Measurements from ENCODE around the gene RTP1. TPM values are rescaled to one million over a fixed set of nuclear protein-coding genes. Genes with fewer than 3 reads are reported as not detected.

Gene RTP1
- total RNA-seq, 1 experiment from 2014 or later: not detected

DNA sequence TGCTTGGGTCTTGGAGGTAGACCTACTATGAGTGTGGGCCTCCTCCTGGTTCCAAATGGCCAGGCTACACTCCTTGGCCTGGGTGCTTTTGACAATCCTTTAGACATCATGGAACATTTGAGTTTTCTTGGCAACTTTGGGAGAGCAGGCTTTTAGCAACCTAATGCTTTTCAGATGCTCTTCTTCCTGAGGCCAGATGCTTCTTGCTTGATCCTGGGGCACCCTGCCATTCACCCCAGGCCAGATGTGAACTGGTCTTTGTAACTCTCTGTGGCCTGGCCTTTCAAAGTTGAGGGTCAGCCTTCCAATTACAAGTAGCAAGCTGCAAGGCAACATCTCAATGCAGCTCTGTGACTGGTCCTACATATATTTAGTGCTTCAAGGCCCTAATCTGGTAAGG lies 40.5 kb downstream of the RTP1 start:
- no peaks in the 10 kb centered on the region for H3K4me1 ChIP-seq (ENCODE audit: control insufficient read depth in 1 of 2, insufficient read depth in 2 of 2, low read length in 2 of 2)
- TF ChIP-seq, protein P1, sequence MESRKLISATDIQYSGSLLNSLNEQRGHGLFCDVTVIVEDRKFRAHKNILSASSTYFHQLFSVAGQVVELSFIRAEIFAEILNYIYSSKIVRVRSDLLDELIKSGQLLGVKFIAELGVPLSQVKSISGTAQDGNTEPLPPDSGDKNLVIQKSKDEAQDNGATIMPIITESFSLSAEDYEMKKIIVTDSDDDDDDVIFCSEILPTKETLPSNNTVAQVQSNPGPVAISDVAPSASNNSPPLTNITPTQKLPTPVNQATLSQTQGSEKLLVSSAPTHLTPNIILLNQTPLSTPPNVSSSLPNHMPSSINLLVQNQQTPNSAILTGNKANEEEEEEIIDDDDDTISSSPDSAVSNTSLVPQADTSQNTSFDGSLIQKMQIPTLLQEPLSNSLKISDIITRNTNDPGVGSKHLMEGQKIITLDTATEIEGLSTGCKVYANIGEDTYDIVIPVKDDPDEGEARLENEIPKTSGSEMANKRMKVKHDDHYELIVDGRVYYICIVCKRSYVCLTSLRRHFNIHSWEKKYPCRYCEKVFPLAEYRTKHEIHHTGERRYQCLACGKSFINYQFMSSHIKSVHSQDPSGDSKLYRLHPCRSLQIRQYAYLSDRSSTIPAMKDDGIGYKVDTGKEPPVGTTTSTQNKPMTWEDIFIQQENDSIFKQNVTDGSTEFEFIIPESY (IDR thresholded peaks at IDR 0.05; ENCODE audit: extremely low read depth, insufficient replicate concordance, low read length): no peak
- TF ChIP-seq, protein P2, sequence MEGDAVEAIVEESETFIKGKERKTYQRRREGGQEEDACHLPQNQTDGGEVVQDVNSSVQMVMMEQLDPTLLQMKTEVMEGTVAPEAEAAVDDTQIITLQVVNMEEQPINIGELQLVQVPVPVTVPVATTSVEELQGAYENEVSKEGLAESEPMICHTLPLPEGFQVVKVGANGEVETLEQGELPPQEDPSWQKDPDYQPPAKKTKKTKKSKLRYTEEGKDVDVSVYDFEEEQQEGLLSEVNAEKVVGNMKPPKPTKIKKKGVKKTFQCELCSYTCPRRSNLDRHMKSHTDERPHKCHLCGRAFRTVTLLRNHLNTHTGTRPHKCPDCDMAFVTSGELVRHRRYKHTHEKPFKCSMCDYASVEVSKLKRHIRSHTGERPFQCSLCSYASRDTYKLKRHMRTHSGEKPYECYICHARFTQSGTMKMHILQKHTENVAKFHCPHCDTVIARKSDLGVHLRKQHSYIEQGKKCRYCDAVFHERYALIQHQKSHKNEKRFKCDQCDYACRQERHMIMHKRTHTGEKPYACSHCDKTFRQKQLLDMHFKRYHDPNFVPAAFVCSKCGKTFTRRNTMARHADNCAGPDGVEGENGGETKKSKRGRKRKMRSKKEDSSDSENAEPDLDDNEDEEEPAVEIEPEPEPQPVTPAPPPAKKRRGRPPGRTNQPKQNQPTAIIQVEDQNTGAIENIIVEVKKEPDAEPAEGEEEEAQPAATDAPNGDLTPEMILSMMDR (IDR thresholded peaks at IDR 0.05 in 2 of 3, conservative IDR thresholded peaks at IDR 0.05 in 1 of 3; ENCODE audit: borderline replicate concordance in 1 of 3, insufficient read depth in 1 of 3, low read depth in 2 of 3, low read length in 2 of 3): no peak
- TF ChIP-seq FOSL1 (IDR thresholded peaks at IDR 0.05; ENCODE audit: low read depth) (no peak), TCF7L2 (IDR thresholded peaks at IDR 0.05; ENCODE audit: borderline replicate concordance, extremely low read depth, insufficient read depth, insufficient read length) (no peak), SRF (IDR thresholded peaks at IDR 0.05; ENCODE audit: low read depth) (no peak), JUND (IDR thresholded peaks at IDR 0.05) (no peak), SP1 (IDR thresholded peaks at IDR 0.05; ENCODE audit: low read depth) (no peak), CEBPB (IDR thresholded peaks at IDR 0.05; ENCODE audit: low read depth) (no peak), EGR1 (IDR thresholded peaks at IDR 0.05; ENCODE audit: low read depth) (no peak), EZH2phosphoT487 (IDR thresholded peaks at IDR 0.05; ENCODE audit: borderline replicate concordance) (no peak), RAD21 (IDR thresholded peaks at IDR 0.05; ENCODE audit: low read depth) (no peak), CBX3 (IDR thresholded peaks at IDR 0.05; ENCODE audit: low read depth) (no peak), EZH2 (IDR thresholded peaks at IDR 0.05) (no peak), YY1 (IDR thresholded peaks at IDR 0.05; ENCODE audit: extremely low read depth, insufficient replicate concordance, low read depth, low read length) (no peak), ELF1 (IDR thresholded peaks at IDR 0.05; ENCODE audit: borderline replicate concordance, low read depth) (no peak), ZNF274 (IDR thresholded peaks at IDR 0.05; ENCODE audit: low read depth, low read length) (no peak), ZFX (IDR thresholded peaks at IDR 0.05) (no peak), POLR2A (IDR thresholded peaks at IDR 0.05; ENCODE audit: borderline replicate concordance, extremely low read depth, insufficient read depth, insufficient read length) (no peak)
- TF ChIP-seq, protein P3, sequence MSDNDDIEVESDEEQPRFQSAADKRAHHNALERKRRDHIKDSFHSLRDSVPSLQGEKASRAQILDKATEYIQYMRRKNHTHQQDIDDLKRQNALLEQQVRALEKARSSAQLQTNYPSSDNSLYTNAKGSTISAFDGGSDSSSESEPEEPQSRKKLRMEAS (IDR thresholded peaks at IDR 0.05): no peak
- TF ChIP-seq, protein P4, sequence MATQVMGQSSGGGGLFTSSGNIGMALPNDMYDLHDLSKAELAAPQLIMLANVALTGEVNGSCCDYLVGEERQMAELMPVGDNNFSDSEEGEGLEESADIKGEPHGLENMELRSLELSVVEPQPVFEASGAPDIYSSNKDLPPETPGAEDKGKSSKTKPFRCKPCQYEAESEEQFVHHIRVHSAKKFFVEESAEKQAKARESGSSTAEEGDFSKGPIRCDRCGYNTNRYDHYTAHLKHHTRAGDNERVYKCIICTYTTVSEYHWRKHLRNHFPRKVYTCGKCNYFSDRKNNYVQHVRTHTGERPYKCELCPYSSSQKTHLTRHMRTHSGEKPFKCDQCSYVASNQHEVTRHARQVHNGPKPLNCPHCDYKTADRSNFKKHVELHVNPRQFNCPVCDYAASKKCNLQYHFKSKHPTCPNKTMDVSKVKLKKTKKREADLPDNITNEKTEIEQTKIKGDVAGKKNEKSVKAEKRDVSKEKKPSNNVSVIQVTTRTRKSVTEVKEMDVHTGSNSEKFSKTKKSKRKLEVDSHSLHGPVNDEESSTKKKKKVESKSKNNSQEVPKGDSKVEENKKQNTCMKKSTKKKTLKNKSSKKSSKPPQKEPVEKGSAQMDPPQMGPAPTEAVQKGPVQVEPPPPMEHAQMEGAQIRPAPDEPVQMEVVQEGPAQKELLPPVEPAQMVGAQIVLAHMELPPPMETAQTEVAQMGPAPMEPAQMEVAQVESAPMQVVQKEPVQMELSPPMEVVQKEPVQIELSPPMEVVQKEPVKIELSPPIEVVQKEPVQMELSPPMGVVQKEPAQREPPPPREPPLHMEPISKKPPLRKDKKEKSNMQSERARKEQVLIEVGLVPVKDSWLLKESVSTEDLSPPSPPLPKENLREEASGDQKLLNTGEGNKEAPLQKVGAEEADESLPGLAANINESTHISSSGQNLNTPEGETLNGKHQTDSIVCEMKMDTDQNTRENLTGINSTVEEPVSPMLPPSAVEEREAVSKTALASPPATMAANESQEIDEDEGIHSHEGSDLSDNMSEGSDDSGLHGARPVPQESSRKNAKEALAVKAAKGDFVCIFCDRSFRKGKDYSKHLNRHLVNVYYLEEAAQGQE (IDR thresholded peaks at IDR 0.05; ENCODE audit: low read depth): no peak
- DNase-seq (ENCODE audit: low read depth, low spot score) (no peak), ATAC-seq (no peak)
- RAD21 ChIA-PET (ENCODE audit: low non-redundant PET in 1 of 2, low total read pairs in 2 of 2, uncharacterized antibody in 2 of 2, unreplicated experiment in 2 of 2): no interaction called here
- no peaks in the 10 kb centered on the region for H3K36me3 ChIP-seq (ENCODE audit: control insufficient read depth in 1 of 2, insufficient read depth in 2 of 2, low read length in 2 of 2)
- BruUV-seq (replicated peaks): no TSS peak
- no peak overlapping the region for H2AFZ ChIP-seq (ENCODE audit: low read depth, low read length, poor library complexity, severe bottlenecking)
- H3K4me2 ChIP-seq (ENCODE audit: low read length): no peak overlapping the region
- POLR2A ChIA-PET: no interaction called here
- H3K4me3 ChIP-seq (replicated peaks in 1 of 2; ENCODE audit: low read depth in 1 of 2, low read length in 2 of 2): no peak overlapping the region
- no peaks in the 10 kb centered on the region for H3K9me3 ChIP-seq (ENCODE audit: control insufficient read depth in 1 of 2, insufficient read depth in 1 of 2, low read depth in 1 of 2, low read length in 2 of 2)
- H4K20me1 ChIP-seq (ENCODE audit: insufficient read depth): no peaks in the 10 kb centered on the region
- H3K79me2 ChIP-seq (ENCODE audit: insufficient read depth, low read length): no peaks in the 10 kb centered on the region
- no peak overlapping the region for H3K9ac ChIP-seq (ENCODE audit: low read length)
- CTCF ChIA-PET: no interaction called here
- intact Hi-C loops (cut with micrococcal nuclease): no loop called here
- H3K9me2 ChIP-seq (ENCODE audit: insufficient read depth): no peaks in the 10 kb centered on the region
- peaks cover 8% of the 10 kb centered on the region for H3K27me3 ChIP-seq (ENCODE audit: insufficient read depth, low read length)
- H3K27ac ChIP-seq (ENCODE audit: low read depth, low read length): no peak overlapping the region
